GM12864 (cell line): ENCODE measurements around the gene LRRN3.

Experiments
- DNase-seq: peaks from one replicate; pipeline ENCODE4 v3.0.0-alpha.2; 2011; ENCODE audit warnings: low read depth
- H3K4me3 ChIP-seq: 2 replicates; pipeline ENCODE4 v1.5.1; 2011; ENCODE audit warnings: mild to moderate bottlenecking, low read depth, low read length, control low read depth
- TF ChIP-seq, protein P1 (sequence below): IDR thresholded peaks from 2 replicates; pipeline ENCODE4 v1.5.1; 2011; ENCODE audit warnings: low read depth, mild to moderate bottlenecking, moderate library complexity, low read length, control low read depth, inconsistent platforms; ENCODE audit errors: missing control alignments

The LRRN3 gene

DNA sequence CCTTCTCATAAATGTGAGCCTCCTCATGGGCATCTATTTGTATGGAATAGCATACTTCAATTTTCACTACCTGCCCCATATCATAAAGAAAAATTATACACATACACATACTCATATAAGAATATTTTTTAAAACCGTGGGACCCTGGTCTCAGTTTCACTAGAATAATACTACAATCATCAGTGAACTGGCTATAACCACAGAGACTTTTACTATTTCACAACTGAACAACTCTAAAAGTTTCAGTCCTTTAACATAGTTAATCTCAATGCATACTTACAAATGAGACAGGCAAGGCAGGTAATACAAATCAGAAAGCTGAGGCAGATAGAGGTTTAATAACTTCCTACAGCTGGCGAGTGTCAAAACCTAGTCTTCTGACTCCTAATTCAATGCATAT is 83.1 kb downstream of the LRRN3 start:
- TF ChIP-seq, protein P1, sequence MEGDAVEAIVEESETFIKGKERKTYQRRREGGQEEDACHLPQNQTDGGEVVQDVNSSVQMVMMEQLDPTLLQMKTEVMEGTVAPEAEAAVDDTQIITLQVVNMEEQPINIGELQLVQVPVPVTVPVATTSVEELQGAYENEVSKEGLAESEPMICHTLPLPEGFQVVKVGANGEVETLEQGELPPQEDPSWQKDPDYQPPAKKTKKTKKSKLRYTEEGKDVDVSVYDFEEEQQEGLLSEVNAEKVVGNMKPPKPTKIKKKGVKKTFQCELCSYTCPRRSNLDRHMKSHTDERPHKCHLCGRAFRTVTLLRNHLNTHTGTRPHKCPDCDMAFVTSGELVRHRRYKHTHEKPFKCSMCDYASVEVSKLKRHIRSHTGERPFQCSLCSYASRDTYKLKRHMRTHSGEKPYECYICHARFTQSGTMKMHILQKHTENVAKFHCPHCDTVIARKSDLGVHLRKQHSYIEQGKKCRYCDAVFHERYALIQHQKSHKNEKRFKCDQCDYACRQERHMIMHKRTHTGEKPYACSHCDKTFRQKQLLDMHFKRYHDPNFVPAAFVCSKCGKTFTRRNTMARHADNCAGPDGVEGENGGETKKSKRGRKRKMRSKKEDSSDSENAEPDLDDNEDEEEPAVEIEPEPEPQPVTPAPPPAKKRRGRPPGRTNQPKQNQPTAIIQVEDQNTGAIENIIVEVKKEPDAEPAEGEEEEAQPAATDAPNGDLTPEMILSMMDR = no peak
- DNase-seq = no peak

DNA sequence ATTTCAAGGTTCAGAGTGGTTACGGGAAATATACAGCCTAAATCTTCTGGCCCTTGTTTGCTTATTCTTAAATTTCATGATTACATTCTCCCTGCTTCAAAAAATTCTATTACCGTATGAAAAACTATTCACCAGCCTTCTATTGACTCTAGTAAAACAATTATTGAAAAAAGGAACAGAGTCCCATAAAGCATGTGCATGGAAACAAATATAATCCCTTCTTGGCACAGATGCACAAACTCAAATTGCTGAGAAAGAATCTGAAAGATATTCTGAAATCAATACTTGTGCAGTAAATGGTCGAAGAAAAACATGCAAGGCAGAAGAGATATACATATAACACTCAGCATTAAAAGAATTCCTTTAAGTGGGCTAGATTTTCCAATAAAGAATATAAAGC is 83.6 kb downstream of the LRRN3 start:
- DNase-seq = no peak
- no peak overlapping the region for H3K4me3 ChIP-seq
- TF ChIP-seq, protein P1 = no peak

More for the DNA sequence above, 83.1 kb downstream of the LRRN3 start:
- no peak overlapping the region for H3K4me3 ChIP-seq
